Mammary epithelial cell (primary cell): ENCODE data around the gene OR56A4.

Source experiments
- EZH2 ChIP-seq: IDR thresholded peaks from 2 replicates; pipeline ENCODE4 v1.6.1; 2012; ENCODE audit warnings: low read length, inconsistent platforms, borderline replicate concordance
- TF ChIP-seq, protein P1 (sequence below), 2 donors: IDR thresholded peaks in 1 of 2; conservative IDR thresholded peaks in 1 of 2; 2 replicates each; pipeline ENCODE4 v1.5.1; 2011 to 2012; ENCODE audit warnings: inconsistent platforms in 2 of 2, low read length in 2 of 2, mild to moderate bottlenecking in 2 of 2, control low read depth in 1 of 2, low read depth in 1 of 2; ENCODE audit not compliant: insufficient read depth in 1 of 2; ENCODE audit errors: extremely low read depth in 1 of 2

GRCh38 chr11:6040874-6041273 lies 34.1 kb upstream of the OR56A4 start:
- TF ChIP-seq, protein P1, sequence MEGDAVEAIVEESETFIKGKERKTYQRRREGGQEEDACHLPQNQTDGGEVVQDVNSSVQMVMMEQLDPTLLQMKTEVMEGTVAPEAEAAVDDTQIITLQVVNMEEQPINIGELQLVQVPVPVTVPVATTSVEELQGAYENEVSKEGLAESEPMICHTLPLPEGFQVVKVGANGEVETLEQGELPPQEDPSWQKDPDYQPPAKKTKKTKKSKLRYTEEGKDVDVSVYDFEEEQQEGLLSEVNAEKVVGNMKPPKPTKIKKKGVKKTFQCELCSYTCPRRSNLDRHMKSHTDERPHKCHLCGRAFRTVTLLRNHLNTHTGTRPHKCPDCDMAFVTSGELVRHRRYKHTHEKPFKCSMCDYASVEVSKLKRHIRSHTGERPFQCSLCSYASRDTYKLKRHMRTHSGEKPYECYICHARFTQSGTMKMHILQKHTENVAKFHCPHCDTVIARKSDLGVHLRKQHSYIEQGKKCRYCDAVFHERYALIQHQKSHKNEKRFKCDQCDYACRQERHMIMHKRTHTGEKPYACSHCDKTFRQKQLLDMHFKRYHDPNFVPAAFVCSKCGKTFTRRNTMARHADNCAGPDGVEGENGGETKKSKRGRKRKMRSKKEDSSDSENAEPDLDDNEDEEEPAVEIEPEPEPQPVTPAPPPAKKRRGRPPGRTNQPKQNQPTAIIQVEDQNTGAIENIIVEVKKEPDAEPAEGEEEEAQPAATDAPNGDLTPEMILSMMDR (conservative IDR thresholded peaks at IDR 0.05 in 1 of 2, IDR thresholded peaks at IDR 0.05 in 1 of 2; ENCODE audit: extremely low read depth in 1 of 2, insufficient read depth in 1 of 2, low read depth in 1 of 2, low read length in 2 of 2), result no peak
- no peak for TF ChIP-seq EZH2
